Gastroesophageal sphincter (tissue), 3 donors: ENCODE measurements around the gene NOC2L.

Source experiments
- CTCF ChIP-seq, 4 experiments: fragments of 200-600 bp in 2 of 4; fragments of 450-650 bp in 2 of 4; sonication (generic) in 1 of 4; IDR thresholded peaks; one replicate each; pipeline ENCODE4 v1.5.1; 2017 to 2019; ENCODE audit warnings: antibody characterized with exemption in 4 of 4, mild to moderate bottlenecking in 2 of 4, moderate library complexity in 2 of 4
- EP300 ChIP-seq: sonication (generic); formaldehyde crosslinking; IDR thresholded peaks from one replicate; pipeline ENCODE4 v1.6.1; 2017; ENCODE audit warnings: antibody characterized with exemption, mild to moderate bottlenecking
- POLR2A ChIP-seq, 2 donors: fragments of 450-650 bp; IDR thresholded peaks; one replicate each; pipeline ENCODE4 v1.6.1; 2017; ENCODE audit warnings: antibody characterized with exemption in 2 of 2, mild to moderate bottlenecking in 2 of 2, moderate library complexity in 1 of 2
- POLR2AphosphoS5 ChIP-seq: sonication (generic); formaldehyde crosslinking; IDR thresholded peaks from one replicate; pipeline ENCODE4 v1.6.1; 2017; ENCODE audit warnings: antibody characterized with exemption

GRCh38 chr1:918353-918752 is 40.7 kb downstream of the NOC2L start:
- TF ChIP-seq EP300 (no peak), POLR2AphosphoS5 (no peak), CTCF (IDR thresholded peaks at IDR 0.05) (no peak), POLR2A (IDR thresholded peaks at IDR 0.05) (no peak)
